Endothelial cell of umbilical vein (primary cell): ENCODE results near the gene ACAP2. TPM values are rescaled to one million over a fixed set of nuclear protein-coding genes. Genes with fewer than 3 reads are reported as not detected.

Experiments used
- BruUV-seq: library from RNA; stranded (reverse); fragments of 400-500 nt; replicated peaks from 2 replicates; lab custom pipeline; 2021; lab: Mats Ljungman, UMichigan
- CTCF ChIA-PET: fragments of 300-600, 350-600 bp; sonication (Branson Sonifier 250); formaldehyde crosslinking; loops from one replicate; lab custom pipeline; 2021; ENCODE audit warnings: antibody characterized with exemption, inconsistent platforms; lab: Charles Lee
- POLR2A ChIA-PET: fragments of 300-600, 350-600 bp; sonication (Branson Sonifier 250); formaldehyde crosslinking; loops from one replicate; lab custom pipeline; 2021; ENCODE audit warnings: antibody characterized with exemption, inconsistent platforms; lab: Charles Lee
- DNase-seq: peaks from one replicate; pipeline ENCODE4 v3.0.0-alpha.2; 2011; ENCODE audit warnings: low read depth, low spot score
- FAIRE-seq: peaks from 2 replicates; lab custom pipeline; 2011; peaks lifted over from hg19 to GRCh38; lab: Jason Lieb, UNC
- H2AFZ ChIP-seq: 2 replicates; pipeline ENCODE4 v1.6.0; 2012; ENCODE audit warnings: low read depth, low read length, control low read depth, inconsistent platforms
- H3K27ac ChIP-seq: 2 replicates; pipeline ENCODE4 v1.5.1; 2011; ENCODE audit warnings: low read depth, mild to moderate bottlenecking, control low read depth, low read length, moderate library complexity; ENCODE audit not compliant: insufficient read depth
- H3K27me3 ChIP-seq, 2 experiments: 2 replicates each; pipeline versions ENCODE4 v1.6.0 to v1.6.1; 2011; ENCODE audit warnings: low read length in 2 of 2, mixed read lengths in 1 of 2; ENCODE audit not compliant: control insufficient read depth in 2 of 2, insufficient read depth in 2 of 2
- H3K36me3 ChIP-seq, 2 experiments: 2 replicates in 1 of 2; 3 replicates in 1 of 2; pipeline ENCODE4 v1.5.1; 2011; ENCODE audit warnings: low read length in 2 of 2, mild to moderate bottlenecking in 1 of 2, moderate library complexity in 1 of 2; ENCODE audit not compliant: control insufficient read depth in 2 of 2, insufficient read depth in 2 of 2; ENCODE audit errors: extremely low read depth in 1 of 2
- H3K4me1 ChIP-seq: 3 replicates; pipeline ENCODE4 v1.5.1; 2011; ENCODE audit warnings: mild to moderate bottlenecking, low read length; ENCODE audit not compliant: control insufficient read depth, insufficient read depth; ENCODE audit errors: extremely low read depth
- H3K4me2 ChIP-seq: 2 replicates; pipeline ENCODE4 v1.6.1; 2011; ENCODE audit warnings: low read length, control low read depth, mixed read lengths; ENCODE audit not compliant: insufficient read depth
- H3K4me3 ChIP-seq, 3 experiments: fragments of 200-600 bp in 1 of 3; sonication (generic), shearing (Covaris generic) in 1 of 3; replicated peaks in 1 of 3; 2 replicates each; pipeline ENCODE4 v1.5.1; 2011 to 2016; ENCODE audit warnings: control low read depth in 3 of 3, low read length in 3 of 3, mild to moderate bottlenecking in 2 of 3, inconsistent platforms in 1 of 3, low read depth in 1 of 3, moderate library complexity in 1 of 3; ENCODE audit not compliant: insufficient read depth in 1 of 3
- H3K79me2 ChIP-seq: 2 replicates; pipeline ENCODE4 v1.6.0; 2012; ENCODE audit warnings: low read length, inconsistent platforms; ENCODE audit not compliant: control insufficient read depth, insufficient read depth
- H3K9ac ChIP-seq: replicated peaks from 2 replicates; pipeline ENCODE3; 2011; ENCODE audit warnings: low read length, control low read depth; ENCODE audit not compliant: insufficient read depth; ENCODE audit errors: extremely low read depth
- H3K9me1 ChIP-seq: replicated peaks from 3 replicates; pipeline ENCODE4 v1.6.0; 2011; ENCODE audit warnings: mild to moderate bottlenecking, low read length; ENCODE audit not compliant: control insufficient read depth, insufficient read depth; ENCODE audit errors: extremely low read depth
- H3K9me3 ChIP-seq: replicated peaks from 2 replicates; pipeline ENCODE4 v1.5.1; 2012; ENCODE audit warnings: low read length, inconsistent platforms; ENCODE audit not compliant: control insufficient read depth, insufficient read depth
- H4K20me1 ChIP-seq: replicated peaks from 2 replicates; pipeline ENCODE3; 2011; ENCODE audit warnings: mild to moderate bottlenecking, low read length; ENCODE audit not compliant: control insufficient read depth, insufficient read depth; ENCODE audit errors: extremely low read depth
- CTCF ChIP-seq, 2 donors: IDR thresholded peaks; 1 replicate in 1 of 2; 2 replicates in 1 of 2; pipeline ENCODE4 v1.5.1; 2011; ENCODE audit warnings: low read length in 2 of 2, mild to moderate bottlenecking in 2 of 2, moderate library complexity in 2 of 2, control low read depth in 1 of 2, inconsistent platforms in 1 of 2, low read depth in 1 of 2; ENCODE audit not compliant: insufficient read depth in 1 of 2; ENCODE audit errors: extremely low read depth in 1 of 2
- EZH2 ChIP-seq: IDR thresholded peaks from 2 replicates; pipeline ENCODE4 v1.6.1; 2012; ENCODE audit warnings: borderline replicate concordance, low read depth, mild to moderate bottlenecking, moderate library complexity, low read length, inconsistent platforms; ENCODE audit not compliant: severe bottlenecking
- GATA2 ChIP-seq: IDR thresholded peaks from 2 replicates; pipeline ENCODE4 v1.7.0; 2011; ENCODE audit warnings: low read depth, mild to moderate bottlenecking, moderate library complexity, mixed read lengths, low read length; ENCODE audit not compliant: insufficient read length, insufficient read depth
- MAX ChIP-seq: IDR thresholded peaks from 2 replicates; pipeline ENCODE4 v1.6.1; 2011; ENCODE audit not compliant: insufficient read depth, insufficient read length
- MYC ChIP-seq: IDR thresholded peaks from one replicate; pipeline ENCODE4 v1.6.1; 2011; ENCODE audit warnings: mild to moderate bottlenecking, low read depth, low read length
- POLR2A ChIP-seq: IDR thresholded peaks from 2 replicates; pipeline ENCODE4 v1.6.1; 2012; ENCODE audit warnings: low read depth, mild to moderate bottlenecking, control low read depth, low read length
- POLR2AphosphoS5 ChIP-seq: IDR thresholded peaks from 2 replicates; pipeline ENCODE4 v1.6.1; 2012; ENCODE audit warnings: low read depth, mild to moderate bottlenecking, control low read depth, low read length, moderate library complexity; ENCODE audit not compliant: insufficient read depth
- dilution Hi-C: fragments of 300-500 bp; cut with MboI; formaldehyde crosslinking; loops from one replicate; pipeline ENCODE4 v1.15.0; 2019; ENCODE audit warnings: low sequenced_read_pairs; ENCODE audit not compliant: extremely low pct_ligation_motif_present
- intact Hi-C: fragments of 100-400 bp; cut with micrococcal nuclease; formaldehyde crosslinking; loops from one replicate; pipeline ENCODE4 v1.10.0; 2022
- polyA plus RNA-seq, 4 experiments: library from polyadenylated mRNA; depleted of rRNA in 3 of 4; stranded (reverse) in 3 of 4; unstranded in 1 of 4; fragments of >200 nt; gene quantifications; 2 replicates each; pipeline versions ENCODE4 v1.2.1 to v1.2.3, GENCODE V29; 2011 to 2012; ENCODE audit warnings: missing spikeins in 1 of 4
- total RNA-seq: library from RNA; stranded (reverse); gene quantifications from 2 replicates; pipeline ENCODE4 v1.2.3, GENCODE V29; 2021

Gene ACAP2
- total and polyA plus RNA-seq, 2 donors (not counting 3 experiments of a cell fraction or from before 2014, with no cell fraction given) = 13.6 to 36.9 TPM

- H3K27ac ChIP-seq = peak overlapping the region; percentile 63
- peak overlapping the region; percentile 70 to 88 (median 81) for H3K4me3 ChIP-seq
- peak overlapping the region; percentile 91 for H3K9ac ChIP-seq
- TF ChIP-seq CTCF (IDR thresholded peaks at IDR 0.05; ENCODE audit: extremely low read depth in 1 of 2, insufficient read depth in 1 of 2, low read depth in 1 of 2, low read length in 2 of 2) (no peak), MYC (no peak), POLR2A (no peak), GATA2 (no peak), EZH2 (no peak), MAX (no peak), POLR2AphosphoS5 (no peak)
- peak overlapping the region; percentile 79 for H2AFZ ChIP-seq
- H4K20me1 ChIP-seq = peaks cover 3% of the 10 kb centered on the region
- H3K79me2 ChIP-seq = peaks cover 49% of the 10 kb centered on the region
- no peaks in the 10 kb centered on the region for H3K36me3 ChIP-seq
- peak; percentile 47 for DNase-seq
- no peaks in the 10 kb centered on the region for H3K9me1 ChIP-seq
- BruUV-seq = no TSS peak
- dilution Hi-C loops = no loop called here
- POLR2A ChIA-PET = interaction anchor here (0.6 to 1.5 kb wide), 3 partner anchors 51 to 557 kb away, joined by 3 to 5 read pairs (median 3); partner anchors contain the start of gene XXYLT1
- peak overlapping the region; percentile 83 for H3K4me2 ChIP-seq
- intact Hi-C loops = loop anchor here (1.0 to 10.0 kb wide), 7 partner anchors 83 to 1300 kb away; partner anchors contain the start of genes LSG1, PPP1R2 and XXYLT1
- peaks cover 15% of the 10 kb centered on the region for H3K4me1 ChIP-seq
- FAIRE-seq = peak; percentile 48
- H3K27me3 ChIP-seq = no peaks in the 10 kb centered on the region
- H3K9me3 ChIP-seq = no peaks in the 10 kb centered on the region
- CTCF ChIA-PET = interaction anchor here (4.1 kb wide), 1 partner anchor 171 kb away, joined by 35 read pairs; the partner anchor contains the start of gene XXYLT1
Measured at GRCh38 chr3:195441992-195442572, 738 bp downstream of the ACAP2 start.
